NCI-H748 (cell line): Measurements from ENCODE around the gene BPIFA3.
A peak's percentile ranks its signal among the peaks of the same experiment; 100 is the strongest.
"Not testable (repeated sequence)": the region's sequence is repeated elsewhere in the genome, so short reads cannot be mapped to it uniquely, and the experiment has no call there.

ENCODE experiments used
- DNase-seq: peaks from one replicate; lab custom pipeline; 2025; ENCODE audit not compliant: unreplicated experiment; lab: John Stamatoyannopoulos, UW

Gene BPIFA3

DNA sequence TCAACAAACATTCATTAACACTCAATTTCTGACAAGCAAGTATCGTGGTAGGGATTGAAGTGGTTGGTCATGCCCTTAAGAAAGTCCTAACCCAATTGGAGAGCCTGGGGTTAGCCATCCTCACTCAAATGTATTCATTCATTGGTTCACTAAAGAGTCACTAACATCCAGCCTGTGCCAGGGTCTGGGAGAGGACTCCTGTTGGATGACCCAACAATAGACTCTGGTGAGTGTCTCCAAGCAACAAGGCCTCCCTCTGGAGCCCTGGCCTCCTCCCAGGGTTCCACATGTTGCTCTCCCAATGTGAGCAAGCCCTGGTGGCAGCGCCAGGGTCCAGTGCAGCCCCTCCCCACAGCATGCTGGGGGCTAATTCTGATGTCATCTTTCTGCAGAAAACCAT is at the start of gene BPIFA3:
Gene BPIFA3 (plus strand): TSS at position 301 of the 400 bp plus-strand sequence. CDS start 185 bp downstream, outside the sequence.
- DNase-seq: no peak

DNA sequence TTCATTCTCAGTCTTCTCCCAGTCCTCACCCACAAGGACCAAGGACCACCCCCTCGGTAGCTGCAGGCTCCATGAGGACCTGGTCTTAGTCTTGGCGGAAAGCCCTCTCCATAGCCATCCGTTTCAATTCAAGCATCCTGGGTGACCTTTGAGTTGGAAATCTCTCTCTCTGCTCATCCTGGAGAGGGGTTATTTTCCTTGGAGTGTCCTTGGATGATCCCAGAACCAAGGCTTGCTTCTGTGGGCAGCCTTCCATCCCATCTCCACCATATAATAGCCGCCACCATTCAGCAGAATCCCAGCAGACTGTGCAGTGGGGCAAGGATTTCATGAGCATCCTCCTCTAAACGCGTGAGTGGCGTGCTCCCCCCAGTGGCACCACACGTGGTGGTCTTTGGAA is 49.3 kb upstream of the BPIFA3 start, which contains the start of gene BPIFA2:
Gene BPIFA2 (plus strand): TSS at position 301 of the 400 bp plus-strand sequence. CDS start 987 bp downstream, outside the sequence.
- no peak for DNase-seq

DNA sequence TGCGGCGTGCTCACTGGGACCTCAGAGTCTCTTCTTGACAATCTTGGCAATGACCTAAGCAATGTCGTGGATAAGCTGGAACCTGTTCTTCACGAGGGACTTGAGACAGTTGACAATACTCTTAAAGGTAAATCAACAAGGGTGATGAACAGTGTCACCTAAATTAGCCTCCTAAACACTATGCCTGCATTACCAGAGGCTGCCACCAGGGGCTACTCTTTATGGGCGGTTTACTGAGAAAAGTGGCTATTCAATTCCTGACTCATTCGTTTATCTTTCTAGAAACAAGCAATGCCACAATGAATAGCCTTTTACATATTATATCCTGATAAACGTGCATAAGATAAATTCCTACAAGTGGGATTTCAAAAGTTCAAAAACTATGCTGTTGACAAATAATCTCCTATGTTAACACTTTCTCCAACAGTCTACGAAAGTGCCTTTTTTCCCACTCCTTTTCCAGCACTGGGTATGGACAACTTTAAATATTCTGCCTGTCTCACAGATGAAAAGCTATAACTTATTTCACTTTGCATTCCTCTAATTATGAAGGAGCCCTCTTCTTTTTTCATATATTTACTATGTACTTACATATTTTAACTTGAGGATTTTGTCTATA is 47.9 kb upstream of the BPIFA3 start:
- DNase-seq: no peak

DNA sequence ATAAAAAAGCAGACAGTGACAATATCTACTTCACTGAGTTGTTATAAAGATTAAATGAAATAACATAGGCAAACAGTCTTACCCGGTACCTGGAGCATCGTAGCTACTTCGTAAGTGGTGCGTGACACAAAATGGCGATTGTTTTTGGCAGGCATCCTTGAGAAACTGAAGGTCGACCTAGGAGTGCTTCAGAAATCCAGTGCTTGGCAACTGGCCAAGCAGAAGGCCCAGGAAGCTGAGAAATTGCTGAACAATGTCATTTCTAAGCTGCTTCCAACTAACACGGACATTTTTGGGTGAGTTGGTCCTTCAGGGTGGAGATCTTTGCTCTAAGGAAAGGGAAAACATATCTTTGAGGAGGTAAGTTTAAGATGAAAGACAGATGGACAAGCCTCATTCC is 44.4 kb upstream of the BPIFA3 start:
- DNase-seq: no peak

DNA sequence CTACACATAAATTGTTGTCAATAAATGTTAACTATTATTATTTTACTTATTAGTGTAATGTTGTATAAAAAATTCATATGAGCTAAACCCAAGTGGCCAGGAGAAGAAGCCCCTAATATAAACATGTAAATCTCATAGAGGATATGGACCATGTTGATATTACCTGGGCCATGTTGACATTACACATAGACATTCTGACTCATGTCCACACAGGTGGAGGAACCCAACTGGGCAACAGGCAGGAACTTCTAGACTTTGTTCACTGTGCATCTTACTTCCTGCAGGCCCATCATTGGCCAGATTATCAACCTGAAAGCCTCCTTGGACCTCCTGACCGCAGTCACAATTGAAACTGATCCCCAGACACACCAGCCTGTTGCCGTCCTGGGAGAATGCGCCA is 42.0 kb upstream of the BPIFA3 start:
- no peak for DNase-seq

DNA sequence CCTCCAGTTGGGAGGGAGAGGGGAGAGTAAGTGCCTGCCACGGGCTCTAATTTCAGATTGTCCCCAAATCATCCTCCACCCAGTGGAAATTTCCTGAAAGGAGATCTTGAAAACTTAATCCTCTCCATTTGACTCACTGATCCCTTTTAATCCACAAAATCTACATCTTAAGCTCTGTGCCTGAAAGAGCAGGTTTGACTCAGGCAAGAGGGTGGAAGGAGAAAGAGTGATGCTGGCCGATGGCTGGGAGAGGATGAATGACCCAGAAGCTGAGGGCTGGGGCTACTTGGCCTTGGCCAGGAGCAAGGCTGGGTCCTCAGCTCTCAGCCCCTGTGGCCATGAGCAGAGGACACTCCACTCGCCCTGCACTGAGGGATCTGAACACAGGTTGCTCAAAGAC is 41.1 kb upstream of the BPIFA3 start:
- DNase-seq: no peak

DNA sequence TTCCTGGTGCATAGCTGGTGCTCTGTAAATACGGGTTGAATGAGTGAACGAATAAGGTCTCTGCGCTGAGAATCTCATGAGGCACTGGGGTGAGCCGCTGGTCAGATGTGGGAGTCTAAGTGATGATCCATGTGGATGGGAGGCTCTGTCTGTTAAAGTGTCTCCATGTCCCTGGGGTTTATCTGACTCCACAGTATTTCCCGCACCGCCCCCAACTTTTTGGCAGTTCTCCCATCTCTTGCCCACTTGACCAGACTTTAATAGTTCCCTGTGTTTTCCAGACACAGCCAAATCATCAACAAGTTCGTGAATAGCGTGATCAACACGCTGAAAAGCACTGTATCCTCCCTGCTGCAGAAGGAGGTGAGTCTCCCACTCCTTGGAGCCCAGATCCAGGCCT is 39.3 kb upstream of the BPIFA3 start:
- DNase-seq: no peak

DNA sequence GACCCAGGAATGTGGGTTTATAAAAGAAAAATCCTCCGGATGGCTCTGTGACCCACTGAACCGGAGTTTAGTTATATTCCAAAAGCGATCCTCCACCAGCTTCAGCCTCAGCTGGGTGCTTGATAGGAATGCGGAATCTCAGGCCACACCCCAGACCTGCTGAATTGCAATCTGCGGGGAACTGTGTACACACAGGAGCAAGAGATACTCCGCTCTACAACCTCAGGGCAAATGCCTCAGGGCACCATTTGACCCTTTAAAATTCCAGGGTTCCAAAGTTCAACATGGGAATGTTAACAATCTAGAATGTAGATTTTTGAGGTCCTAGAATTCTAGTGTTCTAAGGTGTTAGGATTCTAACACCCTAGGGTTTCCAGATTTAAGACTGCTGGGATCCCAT is 38.4 kb upstream of the BPIFA3 start:
- DNase-seq: peak; percentile 21

DNA sequence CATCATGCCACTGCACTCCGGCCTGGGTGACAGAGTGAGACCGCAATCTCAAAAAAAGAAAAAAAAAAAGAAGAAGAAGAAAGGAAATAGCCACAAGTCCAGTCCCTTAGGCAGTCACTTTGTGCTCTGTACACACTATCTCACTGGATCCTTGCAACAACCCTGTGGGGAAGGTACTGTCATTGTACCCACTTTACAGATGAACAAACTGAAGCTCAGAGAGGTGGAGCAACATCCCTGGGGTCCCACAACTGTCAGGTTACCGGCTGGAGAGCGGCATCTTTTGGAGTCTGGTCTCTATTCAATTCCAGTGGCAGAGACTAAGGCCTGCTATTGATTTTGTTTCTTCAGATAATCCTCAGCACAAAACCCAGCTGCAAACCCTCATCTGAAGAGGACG is 37.0 kb upstream of the BPIFA3 start:
- DNase-seq: no peak

DNA sequence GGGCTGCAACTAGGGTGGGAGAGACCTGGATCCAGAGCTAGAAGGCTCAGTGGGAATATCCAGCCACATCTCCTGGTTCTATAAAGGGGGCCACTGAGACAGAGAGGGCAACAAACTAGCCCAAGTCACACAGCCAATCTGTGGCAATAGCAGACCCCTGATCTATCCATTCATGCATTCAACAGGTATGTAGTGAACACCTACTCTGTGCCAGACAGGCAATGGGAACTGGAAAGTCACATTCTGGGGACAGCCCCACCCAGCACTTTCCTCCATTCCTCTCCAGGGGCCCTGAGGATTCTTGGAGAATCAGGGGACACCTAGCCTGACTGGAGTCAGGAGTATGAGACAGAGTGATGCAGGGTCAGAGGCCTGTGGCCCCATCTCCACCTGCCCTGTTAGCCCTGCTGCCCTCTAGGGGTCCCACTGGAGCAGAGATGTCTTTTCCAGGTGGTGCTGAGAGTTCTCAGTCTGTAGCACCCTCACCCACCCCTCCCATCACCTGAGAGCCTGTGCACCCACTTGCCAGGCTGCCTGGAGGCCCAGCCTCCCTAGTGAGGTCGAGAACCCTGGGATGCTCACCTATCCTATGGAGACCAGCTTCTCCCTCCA is 35.6 kb upstream of the BPIFA3 start:
- no peak for DNase-seq

DNA sequence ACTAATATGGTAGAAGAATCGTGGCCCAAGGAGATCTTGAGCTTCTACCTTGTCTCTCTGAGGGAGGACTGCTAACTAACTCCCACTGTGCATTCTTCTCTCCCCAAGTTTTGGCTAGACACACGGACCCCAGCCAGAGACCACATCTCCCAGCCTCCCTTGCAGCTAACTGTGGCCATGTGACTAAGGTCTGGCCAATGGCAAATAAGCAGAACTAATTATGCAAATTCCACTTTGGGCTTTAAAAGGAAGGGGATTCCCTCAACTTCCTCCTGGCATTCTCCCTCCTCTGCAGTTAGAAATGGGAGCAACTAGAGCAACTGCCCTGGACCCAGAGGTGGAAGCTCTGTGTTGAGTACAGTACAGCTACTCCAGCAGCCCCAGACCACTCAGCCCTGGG is 33.8 kb upstream of the BPIFA3 start:
- no peak for DNase-seq

DNA sequence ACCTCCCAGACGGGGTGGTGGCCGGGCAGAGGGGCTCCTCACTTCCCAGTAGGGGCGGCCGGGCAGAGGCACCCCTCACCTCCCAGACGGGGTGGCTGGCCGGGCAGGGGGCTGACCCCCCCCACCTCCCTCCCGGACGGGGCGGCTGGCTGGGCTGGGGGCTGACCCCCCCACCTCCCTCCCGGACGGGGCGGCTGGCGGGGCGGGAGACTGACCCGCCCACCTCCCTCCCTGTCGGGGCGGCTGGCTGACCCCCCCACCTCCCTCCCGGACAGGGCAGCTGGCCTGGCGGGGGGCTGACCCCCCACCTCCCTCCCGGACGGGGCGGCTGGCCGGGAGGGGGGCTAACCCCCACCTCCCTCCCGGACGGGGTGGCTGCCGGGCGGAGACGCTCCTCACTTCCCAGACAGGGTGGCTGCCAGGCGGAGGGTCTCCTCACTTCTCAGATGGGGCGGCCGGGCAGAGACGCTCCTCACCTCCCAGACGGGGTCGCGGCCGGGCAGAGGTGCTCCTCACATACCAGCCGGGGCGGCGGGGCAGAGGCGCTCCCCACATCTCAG is 32.0 kb upstream of the BPIFA3 start:
- DNase-seq: not testable (repeated sequence)

DNA sequence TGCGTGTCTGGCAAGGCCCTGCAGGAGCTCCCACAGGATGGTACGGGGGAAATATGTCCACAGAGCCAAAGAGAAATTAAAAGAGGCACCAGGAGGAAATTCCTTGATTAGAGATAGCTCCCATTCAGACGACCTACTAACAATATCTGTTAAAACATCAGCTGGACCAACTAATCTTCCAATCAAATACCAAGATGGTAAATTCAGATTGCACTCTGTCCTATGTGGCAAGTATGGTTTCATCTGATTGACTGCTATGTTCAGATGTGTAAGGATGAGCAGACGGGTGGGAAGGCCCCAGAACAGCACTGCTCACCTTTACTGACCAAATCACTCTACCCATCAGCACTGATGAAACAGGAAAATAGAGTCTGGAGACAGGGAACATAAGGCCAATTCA is 29.7 kb upstream of the BPIFA3 start:
- DNase-seq: no peak

DNA sequence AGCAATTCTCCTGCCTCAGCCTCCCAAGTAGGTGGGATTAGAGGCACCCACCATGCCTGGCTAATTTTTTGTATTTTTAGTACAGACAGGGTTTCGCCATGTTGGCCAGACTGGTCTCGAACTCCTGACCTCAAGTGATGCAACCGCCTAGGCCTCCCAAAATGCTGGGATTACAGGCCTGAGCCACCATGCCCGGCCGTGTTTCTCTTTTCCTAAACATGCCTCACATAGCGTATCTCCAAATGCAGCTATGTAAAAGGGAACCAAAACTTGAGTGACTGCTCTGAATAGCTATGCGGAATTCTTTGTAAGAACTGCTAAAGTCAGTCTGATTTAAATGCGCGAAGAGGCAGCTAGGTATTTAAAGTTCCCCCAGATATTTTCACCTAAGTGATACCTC is 28.7 kb upstream of the BPIFA3 start:
- DNase-seq: no peak

DNA sequence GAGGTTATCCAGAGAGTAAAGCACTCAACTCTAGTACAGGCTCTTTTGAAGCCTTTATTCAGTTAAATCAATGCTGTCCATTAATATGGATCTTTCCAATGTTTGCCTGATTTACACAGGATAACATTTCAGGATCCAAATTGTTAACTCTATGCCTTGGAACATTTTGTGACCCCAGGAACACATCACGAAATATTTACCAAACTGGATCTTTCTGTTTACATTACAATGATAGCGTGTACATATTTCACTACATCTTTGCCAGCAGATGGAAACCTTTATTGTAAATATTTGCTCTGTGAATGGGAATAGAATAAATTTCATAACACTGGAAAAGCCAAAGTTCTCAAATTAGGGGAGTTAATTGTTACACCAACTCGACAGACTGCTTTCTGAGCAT is 25.7 kb upstream of the BPIFA3 start:
- DNase-seq: peak; percentile 62

DNA sequence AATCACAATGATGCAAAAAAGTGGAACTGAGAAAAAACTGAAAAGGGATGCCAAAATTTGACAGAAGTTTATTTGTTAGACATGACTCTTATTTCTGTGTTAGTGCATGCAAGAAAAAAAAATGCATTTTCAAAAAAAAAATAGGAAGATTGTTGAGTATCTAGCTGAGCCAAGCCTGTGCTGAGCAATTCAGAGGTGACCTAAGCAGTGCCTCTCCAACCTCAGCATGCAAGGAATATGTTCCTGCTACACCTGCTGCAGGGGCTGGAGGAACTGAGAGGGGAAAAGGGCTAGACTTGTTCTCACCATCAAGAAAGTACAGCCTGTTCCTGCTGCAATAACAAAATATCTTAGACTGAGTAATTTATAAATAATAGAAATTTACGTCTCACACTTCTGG is 25.2 kb upstream of the BPIFA3 start:
- no peak for DNase-seq

DNA sequence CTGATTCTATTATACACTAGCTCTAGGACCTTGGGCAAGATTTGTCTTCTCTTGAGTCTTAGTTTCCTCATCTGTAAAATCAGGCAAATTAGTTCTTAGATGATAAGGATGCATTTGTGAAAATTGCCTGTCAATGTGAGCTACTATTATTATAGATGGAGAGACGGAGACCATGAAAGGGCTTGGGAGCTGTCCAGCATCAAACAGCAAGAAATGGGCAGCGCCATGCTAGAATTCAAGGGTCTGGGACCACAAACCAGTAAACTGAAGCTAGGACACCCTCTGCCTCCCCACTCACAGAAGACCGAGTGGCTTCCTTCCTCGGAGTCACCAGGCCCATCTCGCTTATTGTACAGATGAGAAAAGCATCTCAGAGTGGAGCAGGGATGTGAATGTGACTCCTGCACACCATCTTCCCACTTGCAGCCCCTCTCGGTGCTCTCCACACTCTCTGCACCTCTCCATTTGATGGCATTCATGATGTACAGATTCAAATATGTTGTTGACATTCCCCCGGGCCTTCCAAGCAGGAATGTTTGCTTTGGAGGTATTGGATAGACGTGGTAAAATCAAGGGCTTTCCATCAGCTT is 24.1 kb upstream of the BPIFA3 start:
- DNase-seq: no peak

DNA sequence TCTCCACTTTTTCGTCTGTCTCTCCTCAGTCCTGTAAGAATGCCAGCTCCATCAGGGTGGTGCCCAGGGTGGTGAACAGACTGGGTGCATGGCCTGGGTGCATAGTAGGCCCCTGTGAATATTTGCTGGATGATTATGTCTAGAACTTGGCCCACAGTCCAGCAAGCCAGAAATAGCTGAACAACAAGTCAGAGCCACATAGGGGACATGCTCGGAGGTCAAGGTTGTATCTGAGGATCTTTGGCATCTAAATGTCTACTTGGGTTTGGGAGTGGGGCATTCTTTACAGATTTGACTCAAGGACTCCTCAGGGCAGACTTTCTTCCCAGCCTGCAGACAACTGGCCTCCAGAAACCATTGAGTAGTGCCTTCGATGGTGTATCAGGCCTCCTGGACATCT is 18.1 kb upstream of the BPIFA3 start:
- DNase-seq: no peak

DNA sequence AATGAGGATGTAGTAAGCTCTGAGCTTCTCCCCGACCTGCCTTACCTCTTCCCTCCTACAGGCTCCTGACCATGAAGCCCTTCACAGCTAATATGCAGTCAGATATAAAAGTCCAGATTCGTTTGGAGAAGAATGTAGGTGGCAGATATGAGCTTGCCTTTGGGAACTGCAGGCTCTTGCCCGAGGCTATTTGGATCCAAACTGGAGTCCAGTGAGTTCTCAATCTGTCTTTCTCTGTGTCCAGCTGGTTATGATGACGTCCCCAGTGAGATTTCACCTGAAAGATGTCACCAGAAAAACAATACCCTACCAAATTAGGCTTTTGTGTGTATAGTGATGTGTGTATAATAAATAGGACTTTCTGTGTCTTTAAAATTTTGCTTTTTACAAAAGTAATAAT is 14.7 kb upstream of the BPIFA3 start:
- no peak for DNase-seq

DNA sequence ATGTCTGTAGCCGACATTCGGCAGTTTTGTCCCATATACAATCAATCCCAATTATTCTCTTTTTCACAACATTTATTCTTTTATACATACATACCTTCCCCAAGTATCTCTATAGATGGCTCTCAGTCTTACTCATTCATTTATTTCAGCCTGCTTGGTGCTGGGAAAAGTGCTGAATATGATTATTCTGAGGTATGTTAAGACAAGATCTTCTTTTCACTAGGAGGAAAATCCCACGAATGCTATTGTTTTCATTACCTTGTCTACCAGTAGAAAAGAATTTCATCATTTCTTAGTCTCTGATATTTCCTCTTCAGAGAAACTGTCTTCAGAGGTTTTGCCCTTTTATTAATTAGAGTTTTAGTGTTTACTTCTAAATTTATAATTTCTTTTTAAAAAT is 13.7 kb upstream of the BPIFA3 start:
- DNase-seq: no peak

DNA sequence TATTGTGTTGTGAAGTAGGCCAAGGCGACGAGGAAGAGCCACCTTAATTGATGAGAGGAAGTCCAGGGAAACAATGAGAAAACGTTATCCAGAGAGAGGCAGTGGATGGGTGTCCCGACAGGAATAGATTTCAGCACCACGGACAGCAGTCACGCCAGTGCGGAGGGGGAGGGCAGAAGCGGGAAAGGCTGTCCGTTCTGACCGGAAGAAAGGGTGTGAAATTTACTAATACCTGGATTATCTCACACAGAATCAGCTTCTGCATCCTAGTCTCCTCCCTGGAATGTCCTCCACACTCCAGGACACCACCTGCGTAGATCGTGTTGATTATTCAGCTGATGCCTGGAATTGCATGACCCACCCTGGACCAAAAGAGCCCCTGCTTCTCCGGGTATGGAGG is 7.4 kb upstream of the BPIFA3 start:
- no peak for DNase-seq

DNA sequence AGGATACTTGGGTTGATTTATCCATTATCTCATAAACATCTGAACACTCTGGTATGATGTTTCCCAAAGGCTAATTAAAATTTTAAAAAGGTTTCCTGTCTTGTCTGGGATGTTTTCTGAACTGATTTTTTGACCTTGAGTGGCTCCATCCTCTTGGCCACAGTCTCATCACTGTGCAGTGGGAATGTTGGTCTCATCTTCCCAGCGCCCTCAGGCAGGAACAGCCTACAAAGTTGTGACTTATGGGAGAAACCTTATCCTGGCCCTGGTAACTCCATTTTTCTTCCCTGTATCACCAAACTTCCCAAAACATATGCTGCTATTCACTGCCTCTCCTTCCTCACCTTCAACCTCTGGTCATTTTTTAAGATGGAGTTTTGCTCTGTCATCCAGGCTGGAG is 6.8 kb upstream of the BPIFA3 start:
- no peak for DNase-seq
